Left renal pelvis (tissue), 4 donors: ENCODE results near the gene DSC3. TPM values are rescaled to one million over a fixed set of nuclear protein-coding genes. Genes with fewer than 3 reads are reported as not detected.
A peak's percentile ranks its signal among the peaks of the same experiment; 100 is the strongest.
"Not testable (repeated sequence)": the region's sequence is repeated elsewhere in the genome, so short reads cannot be mapped to it uniquely, and the experiment has no call there.

Source experiments
- DNase-seq, 4 donors: peaks; one replicate each; pipeline ENCODE4 v3.0.0-alpha.2; 2013; ENCODE audit warnings: low read depth in 4 of 4, low spot score in 3 of 4
- polyA plus RNA-seq, 4 donors: library from polyadenylated mRNA; unstranded; fragments of 120-200 nt; gene quantifications; one replicate each; pipeline ENCODE4 v1.2.1, GENCODE V29; 2013; ENCODE audit not compliant: insufficient read length in 4 of 4

Gene DSC3
- polyA plus RNA-seq, 4 donors = 1.4 to 17.1 (median 4.2) TPM

- DNase-seq = no peak
These were observed 60.1 kb downstream of the DSC3 start for GRCh38 chr18:30982285-30982992.

- DNase-seq = not testable (repeated sequence)
These were observed 64.5 kb downstream of the DSC3 start for GRCh38 chr18:30978091-30978490.

GRCh38 chr18:30971338-30971956 lies 71.1 kb downstream of the DSC3 start:
- DNase-seq = peak in 3 of 4 donors; percentile 7 to 26 (median 14)

DNA sequence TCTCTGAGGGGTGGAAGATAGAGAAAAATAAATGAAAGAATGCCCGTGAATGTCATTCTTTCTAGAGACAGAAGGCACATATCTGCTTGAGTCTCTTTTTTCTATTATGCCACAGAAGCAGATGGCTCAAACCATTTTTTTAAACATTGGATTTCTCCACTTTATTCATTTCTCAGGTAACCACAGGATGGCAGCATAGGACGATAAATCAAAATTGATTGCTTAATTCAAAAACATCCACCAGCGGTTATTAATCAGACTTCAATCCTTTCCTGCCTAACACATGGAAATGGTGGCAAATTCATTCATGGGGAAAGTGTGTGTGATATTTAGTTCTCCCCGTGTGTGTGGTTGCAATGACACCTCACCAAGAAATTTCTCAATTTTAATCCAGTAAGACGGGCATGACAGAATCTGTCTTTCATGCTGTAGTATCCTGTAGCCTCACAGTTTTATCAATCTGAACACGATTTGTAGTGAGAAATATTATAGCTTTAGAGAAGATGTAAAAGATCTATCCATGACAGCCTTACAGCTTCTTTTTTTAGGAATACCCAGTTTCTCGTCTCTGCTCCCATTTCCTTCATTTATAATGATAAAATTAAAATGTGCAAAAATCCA lies 72.2 kb downstream of the DSC3 start:
- peak in 2 of 4 donors; percentile 3 to 8 for DNase-seq

GRCh38 chr18:30969670-30970170 lies 72.8 kb downstream of the DSC3 start:
- DNase-seq = no peak

- DNase-seq = no peak
These were observed 74.8 kb downstream of the DSC3 start for GRCh38 chr18:30967701-30968100.

GRCh38 chr18:30965237-30965636 lies 77.3 kb downstream of the DSC3 start:
- no peak for DNase-seq

DNA sequence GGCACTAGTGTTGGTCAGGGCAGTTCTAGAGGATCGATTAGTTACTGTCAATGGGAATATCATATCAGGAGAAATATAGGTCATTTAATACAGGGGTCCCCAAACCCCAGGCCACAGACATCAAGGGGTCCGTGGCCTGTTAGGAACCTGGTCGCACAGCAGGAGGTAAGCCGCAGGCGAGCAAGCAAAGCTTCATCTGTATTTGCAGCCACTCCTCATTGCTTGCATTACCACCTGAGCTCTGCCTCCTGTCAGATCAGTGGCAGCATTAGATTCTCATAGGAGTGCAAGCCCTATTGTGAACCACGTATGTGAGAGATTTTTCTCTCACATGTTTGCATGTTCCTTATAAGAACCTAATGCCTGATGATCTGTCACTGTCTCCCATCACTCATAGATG lies 81.9 kb downstream of the DSC3 start:
- no peak for DNase-seq

DNA sequence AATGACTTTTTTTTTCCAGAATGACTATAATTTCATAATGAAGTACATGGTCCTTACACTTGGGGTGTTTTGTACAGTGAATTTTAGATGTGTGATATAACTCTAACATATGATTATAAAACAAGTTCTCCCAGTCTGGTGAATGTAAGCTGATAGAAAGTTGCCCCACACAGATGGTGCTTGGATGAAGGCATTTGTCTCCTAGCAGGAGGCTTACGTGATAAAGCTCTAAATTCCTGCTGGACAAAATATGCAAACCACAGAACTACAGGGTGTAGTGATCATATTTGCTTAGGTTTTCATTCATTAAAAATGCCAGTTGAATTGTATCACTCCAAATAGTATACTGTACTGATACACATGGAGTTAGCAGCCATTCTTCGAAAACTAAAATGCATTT lies 85.5 kb downstream of the DSC3 start:
- DNase-seq = no peak

DNA sequence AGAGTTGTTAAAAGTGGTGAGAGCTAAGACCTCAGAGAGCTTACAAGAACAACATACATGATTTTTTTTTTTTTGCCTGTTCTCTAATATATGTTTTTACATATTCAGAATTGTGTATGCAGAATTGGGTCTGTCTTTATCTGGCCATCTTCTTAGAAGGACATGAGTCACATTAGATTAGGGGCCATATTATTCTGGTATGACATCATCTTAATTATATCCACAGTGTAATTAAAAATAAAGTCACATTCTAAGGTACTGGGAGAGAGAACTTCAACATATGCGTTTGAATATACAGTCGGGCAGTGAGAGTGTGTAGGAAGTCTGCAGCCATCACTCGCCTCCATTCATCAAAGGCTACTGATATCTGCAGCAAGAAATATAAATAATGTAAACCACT lies 88.3 kb downstream of the DSC3 start:
- no peak for DNase-seq

DNA sequence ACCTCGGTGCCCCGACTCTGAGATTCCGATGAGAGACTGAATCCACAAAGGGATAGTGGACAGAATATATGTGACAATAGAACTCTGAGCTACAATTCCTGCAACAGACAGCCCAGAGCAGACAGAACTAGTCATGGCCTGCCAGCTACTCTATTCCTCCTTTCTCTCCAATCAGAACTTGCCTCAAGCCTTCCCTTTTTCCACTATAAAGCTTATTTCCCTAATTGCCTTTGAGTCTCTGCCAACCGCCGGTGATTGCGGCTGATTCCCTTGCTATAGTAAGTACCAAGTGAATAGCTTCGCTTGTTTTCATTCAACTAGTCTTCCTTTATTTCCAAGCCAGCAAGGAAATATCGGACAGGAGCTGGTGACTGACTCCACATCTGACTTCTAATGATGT lies 96.8 kb downstream of the DSC3 start:
- no peak for DNase-seq

GRCh38 chr18:30944773-30945417 lies 97.6 kb downstream of the DSC3 start:
- DNase-seq = no peak

- no peak for DNase-seq
These were observed 101.5 kb downstream of the DSC3 start for GRCh38 chr18:30940952-30941539.

Other genes starting within 250 kb of the DSC3 start
- gene DSC2, start 59.7 kb upstream of the DSC3 start, polyA plus RNA-seq = 10 to 100 TPM; 10.4 to 54.9 (median 44.3) TPM
- 1 to 10 TPM in 3 of 4 donors, under 1 TPM in 1; 0.14 to 2.9 (median 2.4) TPM for gene DSC1, start 120.1 kb upstream of the DSC3 start, polyA plus RNA-seq